Mesothelial cell of epicardium (in vitro differentiated cells): Measurements from ENCODE around the gene CHMP4B. TPM values are rescaled to one million over a fixed set of nuclear protein-coding genes. Genes with fewer than 3 reads are reported as not detected.

Source experiments
- DNase-seq, 2 experiments: peaks; one replicate each; pipeline ENCODE4 v3.0.0; 2021; ENCODE audit warnings: low spot score in 2 of 2; ENCODE audit not compliant: unreplicated experiment in 2 of 2
- H3K27ac Mint-ChIP-seq: 2 replicates; pipeline ENCODE4 v1.8.0; 2021; ENCODE audit warnings: mixed read lengths
- H3K27me3 Mint-ChIP-seq: 2 replicates; pipeline ENCODE4 v1.8.0; 2021; ENCODE audit warnings: low read depth, mixed read lengths
- H3K36me3 Mint-ChIP-seq: 2 replicates; pipeline ENCODE4 v1.8.0; 2021; ENCODE audit warnings: mixed read lengths
- H3K4me1 Mint-ChIP-seq: 2 replicates; pipeline ENCODE4 v1.8.0; 2021; ENCODE audit warnings: mixed read lengths
- H3K4me3 Mint-ChIP-seq: 2 replicates; pipeline ENCODE4 v1.8.0; 2021; ENCODE audit warnings: mild to moderate bottlenecking, moderate library complexity, mixed read lengths
- H3K9me3 Mint-ChIP-seq: 2 replicates; pipeline ENCODE4 v1.8.0; 2021; ENCODE audit warnings: mixed read lengths
- CTCF ChIP-seq: fragments of 200-600 bp; sonication (generic); IDR thresholded peaks from one replicate; pipeline ENCODE4 v1.5.0; 2021; ENCODE audit warnings: antibody characterized with exemption; ENCODE audit not compliant: unreplicated experiment
- total RNA-seq: library from RNA; stranded (reverse); gene quantifications from 3 replicates; pipeline ENCODE4 v1.2.1, GENCODE V29; 2021

The CHMP4B gene
- total RNA-seq = 76.9 to 79.4 TPM (median 77.7 TPM) in 3 replicates

- Mint-ChIP-seq H3K27me3 (no peaks in the 10 kb centered on the region), H3K9me3 (no peaks in the 10 kb centered on the region), H3K27ac (peak within 1 kb of the TSS; percentile 98), H3K36me3 (peaks cover 4% of the 10 kb centered on the region), H3K4me1 (peaks cover 26% of the 10 kb centered on the region), H3K4me3 (peak within 1 kb of the TSS; percentile 94)
- peak; percentile 98 for DNase-seq
- no peak for TF ChIP-seq CTCF
These were observed at the start of gene CHMP4B for GRCh38 chr20:33810885-33811775. Gene CHMP4B (plus strand): TSS chr20:33811348. CDS start chr20:33811469, 121 bp downstream.

- no peak overlapping the region for H3K4me3 Mint-ChIP-seq
- H3K27me3 Mint-ChIP-seq = no peaks in the 10 kb centered on the region
- peaks cover 10% of the 10 kb centered on the region for H3K9me3 Mint-ChIP-seq
- H3K4me1 Mint-ChIP-seq = no peaks in the 10 kb centered on the region
- H3K27ac Mint-ChIP-seq = no peak overlapping the region
- peaks cover 27% of the 10 kb centered on the region for H3K36me3 Mint-ChIP-seq
- DNase-seq = no peak
- TF ChIP-seq CTCF = no peak
These were observed 49.4 kb upstream of the CHMP4B start for GRCh38 chr20:33761698-33762250.

- Mint-ChIP-seq H3K27me3 (no peaks in the 10 kb centered on the region), H3K4me3 (no peak overlapping the region), H3K36me3 (peaks cover 17% of the 10 kb centered on the region), H3K4me1 (no peaks in the 10 kb centered on the region), H3K9me3 (no peaks in the 10 kb centered on the region), H3K27ac (no peak overlapping the region)
- no peak for DNase-seq
- TF ChIP-seq CTCF = no peak
These were observed 46.0 kb upstream of the CHMP4B start for GRCh38 chr20:33765099-33765498.

GRCh38 chr20:33765592-33765991 lies 45.6 kb upstream of the CHMP4B start:
- Mint-ChIP-seq H3K4me3 (no peak overlapping the region), H3K4me1 (no peaks in the 10 kb centered on the region), H3K27ac (no peak overlapping the region), H3K9me3 (no peaks in the 10 kb centered on the region), H3K36me3 (peaks cover 20% of the 10 kb centered on the region), H3K27me3 (no peaks in the 10 kb centered on the region)
- DNase-seq = no peak
- TF ChIP-seq CTCF = no peak

- Mint-ChIP-seq H3K36me3 (peaks cover 19% of the 10 kb centered on the region), H3K4me1 (no peaks in the 10 kb centered on the region), H3K4me3 (no peak overlapping the region), H3K27me3 (no peaks in the 10 kb centered on the region), H3K27ac (no peak overlapping the region), H3K9me3 (no peaks in the 10 kb centered on the region)
- no peak for TF ChIP-seq CTCF
- no peak for DNase-seq
These were observed 44.5 kb upstream of the CHMP4B start for GRCh38 chr20:33766686-33767085.
